ENCODE data around the gene ABL2. TPM values are rescaled to one million over a fixed set of nuclear protein-coding genes. Genes with fewer than 3 reads are reported as not detected.
"Not testable (repeated sequence)": the region's sequence is repeated elsewhere in the genome, so short reads cannot be mapped to it uniquely, and the experiment has no call there.

Gene ABL2
- total RNA-seq, 3 donors from 2014 or later: 8.7 to 9.9 (median 9.9) TPM

- ATAC-seq (no peak), DNase-seq (no peak)
- Mint-ChIP-seq H3K27me3 (ENCODE audit: low read depth) (no peaks in the 10 kb centered on the region), H3K4me1 (ENCODE audit: low read depth) (peaks cover 29% of the 10 kb centered on the region), H3K9me3 (no peaks in the 10 kb centered on the region), H3K4me3 (no peak overlapping the region), H3K36me3 (ENCODE audit: insufficient read depth) (peaks cover 13% of the 10 kb centered on the region)
Measured at GRCh38 chr1:179145521-179145920, 84.0 kb downstream of the ABL2 start.

DNA sequence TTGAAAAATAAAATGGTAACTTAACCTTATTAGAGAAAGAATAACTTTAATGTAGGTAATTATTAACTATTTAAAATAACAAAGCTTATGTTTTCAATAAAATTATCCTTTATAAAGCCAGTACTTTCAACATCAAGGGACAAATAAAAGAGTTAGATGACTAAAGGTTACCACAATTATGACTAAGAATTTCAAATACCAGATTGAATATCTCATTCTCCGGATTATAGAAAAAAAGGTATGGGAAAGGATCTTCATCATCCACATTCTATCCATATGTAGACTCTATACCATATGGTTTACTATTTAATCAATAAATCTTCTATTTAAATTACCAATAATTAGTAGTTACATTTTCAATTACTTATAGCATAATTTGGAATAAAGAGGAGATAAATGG, 84.9 kb downstream of the ABL2 start:
- Mint-ChIP-seq H3K4me3 (no peak overlapping the region), H3K27me3 (ENCODE audit: low read depth) (no peaks in the 10 kb centered on the region), H3K36me3 (ENCODE audit: insufficient read depth) (peaks cover 12% of the 10 kb centered on the region), H3K9me3 (no peaks in the 10 kb centered on the region), H3K4me1 (ENCODE audit: low read depth) (peaks cover 35% of the 10 kb centered on the region)
- ATAC-seq (no peak), DNase-seq (no peak)

DNA sequence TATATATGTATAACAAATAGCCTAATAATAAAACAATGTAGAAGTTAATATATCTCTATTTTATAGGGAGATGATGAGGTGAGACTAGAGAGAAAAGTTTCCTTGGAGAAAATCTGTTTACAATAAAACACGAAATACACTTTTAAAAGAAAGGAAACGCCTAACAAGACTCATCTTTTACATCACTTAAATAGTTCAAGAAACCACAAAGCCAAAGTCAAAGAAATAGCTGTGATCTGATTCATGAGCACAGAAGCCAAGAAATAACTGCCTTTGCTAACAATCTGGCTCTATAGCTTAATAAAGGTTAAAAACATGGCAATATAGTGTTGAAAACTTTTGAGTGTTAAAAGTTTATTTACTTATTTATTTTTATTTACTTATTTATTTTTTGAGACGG, 86.2 kb downstream of the ABL2 start:
- H3K36me3 Mint-ChIP-seq (ENCODE audit: insufficient read depth): peaks cover 10% of the 10 kb centered on the region
- H3K4me3 Mint-ChIP-seq: no peak overlapping the region
- ATAC-seq: peak; percentile 35 to 49
- no peaks in the 10 kb centered on the region for H3K27me3 Mint-ChIP-seq (ENCODE audit: low read depth)
- H3K4me1 Mint-ChIP-seq (ENCODE audit: low read depth): peaks cover 37% of the 10 kb centered on the region
- no peaks in the 10 kb centered on the region for H3K9me3 Mint-ChIP-seq
- no peak for DNase-seq

GRCh38 chr1:179142889-179143299, 86.6 kb downstream of the ABL2 start:
- no peaks in the 10 kb centered on the region for H3K9me3 Mint-ChIP-seq
- peaks cover 8% of the 10 kb centered on the region for H3K36me3 Mint-ChIP-seq (ENCODE audit: insufficient read depth)
- DNase-seq (no peak), ATAC-seq (no peak)
- H3K27me3 Mint-ChIP-seq (ENCODE audit: low read depth): no peaks in the 10 kb centered on the region
- peak overlapping the region; percentile 47 for H3K4me3 Mint-ChIP-seq
- peaks cover 37% of the 10 kb centered on the region for H3K4me1 Mint-ChIP-seq (ENCODE audit: low read depth)

DNA sequence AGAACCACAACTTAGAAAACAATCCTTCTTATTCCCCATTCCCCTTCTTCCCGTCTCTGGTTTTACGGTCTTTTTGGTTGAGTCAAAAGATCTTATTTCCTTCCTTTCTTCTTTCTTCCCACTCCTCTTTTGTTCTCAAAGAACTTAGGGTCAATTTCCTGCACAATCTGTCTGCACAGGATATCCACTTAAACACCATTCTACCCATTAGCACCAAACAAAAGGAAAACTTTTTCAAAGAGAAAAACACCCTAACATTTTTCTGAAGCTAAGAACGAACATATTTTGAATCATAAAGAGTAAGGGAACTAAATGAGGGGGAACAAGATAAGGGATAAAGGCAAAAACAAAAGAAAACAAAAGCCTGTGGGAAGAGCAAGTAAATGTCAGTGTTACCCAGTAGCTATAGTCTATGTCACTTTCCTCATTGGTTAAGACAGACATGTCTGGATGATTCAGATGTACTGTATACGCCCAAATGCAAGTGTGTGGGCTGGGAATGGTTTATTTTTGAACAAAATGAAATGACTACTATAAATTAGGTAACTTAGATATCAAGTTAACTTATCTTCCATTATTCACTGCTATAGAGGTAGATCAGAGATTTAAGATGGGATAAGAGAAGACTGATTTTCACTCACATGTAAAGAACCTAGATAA, 87.8 kb downstream of the ABL2 start:
- peak; percentile 14 for DNase-seq
- H3K27me3 Mint-ChIP-seq (ENCODE audit: low read depth): no peaks in the 10 kb centered on the region

GRCh38 chr1:179138755-179139154, 90.7 kb downstream of the ABL2 start:
- not testable (repeated sequence) for DNase-seq; ATAC-seq; H3K27me3 Mint-ChIP-seq (ENCODE audit: low read depth); H3K36me3 Mint-ChIP-seq (ENCODE audit: insufficient read depth); H3K9me3 Mint-ChIP-seq; H3K4me3 Mint-ChIP-seq
- peaks cover 28% of the 10 kb centered on the region for H3K4me1 Mint-ChIP-seq (ENCODE audit: low read depth)

More for the DNA sequence above, 87.8 kb downstream of the ABL2 start:
- ATAC-seq: peak; percentile 94 to 98
- Mint-ChIP-seq H3K4me1 (ENCODE audit: low read depth) (peaks cover 36% of the 10 kb centered on the region), H3K36me3 (ENCODE audit: insufficient read depth) (peaks cover 8% of the 10 kb centered on the region), H3K9me3 (no peaks in the 10 kb centered on the region), H3K4me3 (peak overlapping the region; percentile 25)

- Mint-ChIP-seq H3K4me1 (ENCODE audit: low read depth) (peaks cover 25% of the 10 kb centered on the region), H3K36me3 (ENCODE audit: insufficient read depth) (peaks cover 6% of the 10 kb centered on the region), H3K9me3 (no peaks in the 10 kb centered on the region), H3K4me3 (no peak overlapping the region), H3K27me3 (ENCODE audit: low read depth) (no peaks in the 10 kb centered on the region)
- DNase-seq (no peak), ATAC-seq (no peak)
Measured at GRCh38 chr1:179137617-179138255, 91.7 kb downstream of the ABL2 start.

GRCh38 chr1:179135707-179136106, 93.8 kb downstream of the ABL2 start:
- not testable (repeated sequence) for ATAC-seq; H3K9me3 Mint-ChIP-seq; H3K4me1 Mint-ChIP-seq (ENCODE audit: low read depth); DNase-seq; H3K4me3 Mint-ChIP-seq; H3K36me3 Mint-ChIP-seq (ENCODE audit: insufficient read depth); H3K27me3 Mint-ChIP-seq (ENCODE audit: low read depth)

DNA sequence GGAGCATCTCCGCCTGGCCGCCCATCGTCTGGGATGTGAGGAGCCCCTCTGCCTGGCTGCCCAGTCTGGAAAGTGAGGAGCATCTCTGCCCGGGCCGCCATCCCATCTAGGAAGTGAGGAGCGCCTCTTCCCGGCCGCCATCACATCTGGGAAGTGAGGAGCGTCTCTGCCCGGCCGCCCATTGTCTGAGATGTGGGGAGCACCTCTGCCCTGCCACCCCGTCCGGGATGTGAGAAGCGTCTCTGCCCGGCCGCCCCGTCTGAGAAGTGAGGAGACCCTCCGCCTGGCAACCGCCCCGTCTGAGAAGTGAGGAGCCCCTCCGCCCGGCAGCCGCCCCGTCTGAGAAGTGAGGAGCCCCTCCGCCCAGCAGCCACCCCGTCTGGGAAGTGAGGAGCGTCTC, 94.3 kb downstream of the ABL2 start:
- not testable (repeated sequence) for ATAC-seq; H3K27me3 Mint-ChIP-seq (ENCODE audit: low read depth); H3K4me3 Mint-ChIP-seq; H3K36me3 Mint-ChIP-seq (ENCODE audit: insufficient read depth); DNase-seq; H3K4me1 Mint-ChIP-seq (ENCODE audit: low read depth); H3K9me3 Mint-ChIP-seq

GRCh38 chr1:179129702-179130473, 99.6 kb downstream of the ABL2 start:
- peaks cover 9% of the 10 kb centered on the region for H3K36me3 Mint-ChIP-seq (ENCODE audit: insufficient read depth)
- ATAC-seq: peak; percentile 95 to 96
- no peak for DNase-seq
- H3K27me3 Mint-ChIP-seq (ENCODE audit: low read depth): no peaks in the 10 kb centered on the region
- no peaks in the 10 kb centered on the region for H3K9me3 Mint-ChIP-seq
- H3K4me3 Mint-ChIP-seq: peak overlapping the region; percentile 66
- peaks cover 22% of the 10 kb centered on the region for H3K4me1 Mint-ChIP-seq (ENCODE audit: low read depth)

DNA sequence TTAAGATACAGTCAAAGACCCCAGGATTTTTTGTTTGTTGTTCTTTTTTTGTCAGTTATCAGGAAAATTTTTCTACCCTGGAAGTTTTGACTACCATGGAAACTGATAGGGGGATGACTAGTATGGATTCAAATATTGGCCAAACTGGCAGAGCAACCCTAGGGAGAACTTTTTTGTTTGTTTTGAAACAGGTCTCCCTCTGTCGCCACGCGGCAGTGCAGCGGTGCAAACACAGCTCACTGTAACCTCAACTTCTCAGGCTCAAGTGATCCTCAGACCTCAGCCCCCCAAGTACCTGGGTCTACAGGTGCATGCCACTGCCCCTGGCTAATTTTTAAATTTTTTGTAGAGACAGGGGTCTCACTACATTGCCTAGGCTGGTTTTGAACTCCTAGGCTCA, 101.0 kb downstream of the ABL2 start:
- DNase-seq: no peak
- H3K9me3 Mint-ChIP-seq: no peaks in the 10 kb centered on the region
- H3K27me3 Mint-ChIP-seq (ENCODE audit: low read depth): no peaks in the 10 kb centered on the region
- H3K4me3 Mint-ChIP-seq: no peak overlapping the region
- peaks cover 22% of the 10 kb centered on the region for H3K4me1 Mint-ChIP-seq (ENCODE audit: low read depth)
- no peak for ATAC-seq
- peaks cover 11% of the 10 kb centered on the region for H3K36me3 Mint-ChIP-seq (ENCODE audit: insufficient read depth)

GRCh38 chr1:179127163-179127895, 102.1 kb downstream of the ABL2 start:
- Mint-ChIP-seq H3K36me3 (ENCODE audit: insufficient read depth) (peaks cover 11% of the 10 kb centered on the region), H3K4me3 (no peak overlapping the region), H3K27me3 (ENCODE audit: low read depth) (no peaks in the 10 kb centered on the region), H3K9me3 (no peaks in the 10 kb centered on the region), H3K4me1 (ENCODE audit: low read depth) (peaks cover 22% of the 10 kb centered on the region)
- no peak for DNase-seq
- ATAC-seq: no peak

- Mint-ChIP-seq H3K9me3 (no peaks in the 10 kb centered on the region), H3K27me3 (ENCODE audit: low read depth) (no peaks in the 10 kb centered on the region), H3K4me1 (ENCODE audit: low read depth) (peaks cover 22% of the 10 kb centered on the region), H3K4me3 (no peak overlapping the region), H3K36me3 (ENCODE audit: insufficient read depth) (peaks cover 11% of the 10 kb centered on the region)
- DNase-seq (no peak), ATAC-seq (no peak)
Measured at GRCh38 chr1:179126338-179127060, 103.0 kb downstream of the ABL2 start.

DNA sequence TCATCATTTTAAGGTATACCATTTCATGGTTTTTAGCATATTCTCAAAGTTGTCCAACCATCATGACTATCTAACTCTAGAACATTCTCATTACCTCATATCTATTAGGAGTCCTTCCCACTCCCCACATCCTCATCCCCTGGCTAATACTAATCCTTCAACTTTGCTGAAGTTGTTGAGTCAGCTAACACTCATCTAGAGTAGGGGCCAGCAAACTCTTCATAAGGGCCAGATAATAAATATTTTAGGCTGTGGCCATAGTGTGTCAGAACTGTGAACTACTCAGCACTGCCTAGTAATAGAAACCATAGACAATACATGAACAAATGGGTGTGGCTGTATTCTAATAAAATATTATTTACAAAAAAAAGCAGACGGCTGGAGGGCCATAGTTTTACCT, 104.6 kb downstream of the ABL2 start:
- no peaks in the 10 kb centered on the region for H3K27me3 Mint-ChIP-seq (ENCODE audit: low read depth)
- no peaks in the 10 kb centered on the region for H3K9me3 Mint-ChIP-seq
- peaks cover 7% of the 10 kb centered on the region for H3K36me3 Mint-ChIP-seq (ENCODE audit: insufficient read depth)
- no peak for DNase-seq
- no peak for ATAC-seq
- H3K4me3 Mint-ChIP-seq: no peak overlapping the region
- H3K4me1 Mint-ChIP-seq (ENCODE audit: low read depth): peaks cover 17% of the 10 kb centered on the region
